ENCODE data around the gene HGS.
A peak's percentile ranks its signal among the peaks of the same experiment; 100 is the strongest.

Gene HGS

GRCh38 chr17:81640011-81640410 is 43.8 kb upstream of the HGS start:
- TF ChIP-seq, protein P1, sequence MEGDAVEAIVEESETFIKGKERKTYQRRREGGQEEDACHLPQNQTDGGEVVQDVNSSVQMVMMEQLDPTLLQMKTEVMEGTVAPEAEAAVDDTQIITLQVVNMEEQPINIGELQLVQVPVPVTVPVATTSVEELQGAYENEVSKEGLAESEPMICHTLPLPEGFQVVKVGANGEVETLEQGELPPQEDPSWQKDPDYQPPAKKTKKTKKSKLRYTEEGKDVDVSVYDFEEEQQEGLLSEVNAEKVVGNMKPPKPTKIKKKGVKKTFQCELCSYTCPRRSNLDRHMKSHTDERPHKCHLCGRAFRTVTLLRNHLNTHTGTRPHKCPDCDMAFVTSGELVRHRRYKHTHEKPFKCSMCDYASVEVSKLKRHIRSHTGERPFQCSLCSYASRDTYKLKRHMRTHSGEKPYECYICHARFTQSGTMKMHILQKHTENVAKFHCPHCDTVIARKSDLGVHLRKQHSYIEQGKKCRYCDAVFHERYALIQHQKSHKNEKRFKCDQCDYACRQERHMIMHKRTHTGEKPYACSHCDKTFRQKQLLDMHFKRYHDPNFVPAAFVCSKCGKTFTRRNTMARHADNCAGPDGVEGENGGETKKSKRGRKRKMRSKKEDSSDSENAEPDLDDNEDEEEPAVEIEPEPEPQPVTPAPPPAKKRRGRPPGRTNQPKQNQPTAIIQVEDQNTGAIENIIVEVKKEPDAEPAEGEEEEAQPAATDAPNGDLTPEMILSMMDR (conservative IDR thresholded peaks at IDR 0.05; ENCODE audit: low read depth): no peak

DNA sequence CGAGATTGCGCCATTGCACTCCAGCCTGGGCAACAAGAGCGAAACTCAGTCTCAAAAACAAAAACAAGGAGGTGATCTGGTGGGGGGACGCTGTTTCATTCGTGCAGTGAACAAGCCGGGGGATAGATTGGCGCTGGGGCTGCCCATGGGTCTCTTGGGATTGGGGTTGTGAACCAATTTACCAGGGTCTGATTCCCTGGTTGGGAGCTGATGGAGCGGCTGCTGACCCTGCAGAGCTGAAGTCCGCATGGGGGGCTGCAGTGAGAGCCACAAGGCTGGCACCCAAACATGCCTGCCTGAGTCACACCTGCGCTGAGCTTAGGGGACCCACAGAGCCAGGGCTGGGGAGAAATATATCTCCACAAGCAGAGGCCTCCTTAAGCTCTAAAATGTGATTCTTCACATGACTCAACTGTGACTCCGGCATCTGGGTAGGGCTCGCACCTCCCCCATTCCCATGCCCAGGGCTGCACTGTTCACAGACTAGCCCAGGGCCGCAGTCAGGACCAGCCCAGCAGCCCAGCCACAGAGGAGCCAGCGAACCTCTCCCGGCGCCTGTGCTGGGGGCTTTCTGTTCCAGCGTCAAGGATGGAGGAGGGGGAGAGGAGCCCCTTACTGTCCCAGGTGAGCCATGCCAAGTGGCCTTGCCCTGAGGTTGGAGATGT is 41.9 kb upstream of the HGS start:
- H3K27ac ChIP-seq: peak overlapping the region; percentile 80
- POLR2A ChIA-PET (ENCODE audit: low non-redundant PET): no interaction called here
- CTCF ChIA-PET: no interaction called here
- DNase-seq (ENCODE audit: low spot score): peak; percentile 92
- TF ChIP-seq, protein P1 (conservative IDR thresholded peaks at IDR 0.05; ENCODE audit: low read depth): no peak

More at GRCh38 chr17:81640011-81640410, 43.8 kb upstream of the HGS start:
- ChIA-PET POLR2A (ENCODE audit: low non-redundant PET) (no interaction called here), CTCF (interaction anchor here (0.6 kb wide), 1 partner anchor 417 kb away, joined by 4 read pairs; the partner anchor contains the start of gene CEP131)
- DNase-seq (ENCODE audit: low spot score): no peak
- peak overlapping the region; percentile 2; the same call in 1 of the 2 replicates for H3K27ac ChIP-seq

GRCh38 chr17:81644496-81644895 is 39.3 kb upstream of the HGS start:
- TF ChIP-seq, protein P1 (conservative IDR thresholded peaks at IDR 0.05; ENCODE audit: low read depth): no peak
- no peak for DNase-seq (ENCODE audit: low spot score)
- POLR2A ChIA-PET (ENCODE audit: low non-redundant PET): no interaction called here
- CTCF ChIA-PET: no interaction called here
- no peak overlapping the region for H3K27ac ChIP-seq

- DNase-seq (ENCODE audit: low spot score): no peak
- H3K27ac ChIP-seq: no peak overlapping the region; the same call in 1 of the 2 replicates
- CTCF ChIA-PET: interaction anchor here (1.2 kb wide), 1 partner anchor 30 kb away, joined by 3 read pairs; no protein-coding TSS in a partner anchor
- POLR2A ChIA-PET (ENCODE audit: low non-redundant PET): no interaction called here
- TF ChIP-seq, protein P1 (conservative IDR thresholded peaks at IDR 0.05; ENCODE audit: low read depth): no peak
These were observed 38.5 kb upstream of the HGS start for GRCh38 chr17:81644976-81645952.

DNA sequence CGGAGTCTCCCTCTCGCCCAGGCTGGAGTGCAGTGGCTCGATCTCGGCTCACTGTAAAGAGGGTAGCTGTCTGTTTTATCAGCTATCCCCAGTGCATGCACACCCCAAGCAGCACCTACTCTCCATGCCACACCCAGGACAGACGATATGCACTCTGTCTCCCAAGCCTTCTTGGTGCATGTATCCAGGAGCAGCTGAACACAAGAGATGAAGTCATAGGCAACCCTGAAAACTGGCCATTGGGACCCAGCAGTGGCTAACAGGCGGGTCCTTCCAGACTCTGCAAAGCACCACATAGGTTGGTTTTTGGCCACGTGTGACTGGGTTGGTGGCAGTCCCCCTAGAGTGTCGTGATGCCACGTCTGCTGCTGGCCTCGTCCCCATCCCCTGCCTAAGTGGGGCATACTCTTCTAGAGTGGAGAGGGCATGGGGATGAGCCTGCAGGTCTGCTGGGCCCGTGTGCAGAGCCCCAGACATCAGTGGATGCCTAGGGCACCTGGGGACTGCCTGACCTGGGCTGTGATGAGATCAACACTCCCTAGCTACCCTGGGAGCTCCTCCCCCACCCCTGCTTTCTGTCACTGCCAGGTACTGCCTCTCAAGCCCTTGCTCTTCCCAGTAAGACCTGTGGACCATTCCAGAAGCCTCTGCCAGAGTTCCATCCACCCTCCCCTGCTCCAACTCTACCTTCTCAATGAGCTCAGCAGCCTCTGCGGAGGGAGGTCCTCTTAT is 36.8 kb upstream of the HGS start:
- POLR2A ChIA-PET (ENCODE audit: low non-redundant PET): no interaction called here

More for the DNA sequence above, 36.8 kb upstream of the HGS start:
- CTCF ChIA-PET: interaction anchor here (0.7 to 1.2 kb wide), 3 partner anchors 12 to 29 kb away, joined by 3 to 4 read pairs (median 3); no protein-coding TSS in a partner anchor
- no peak overlapping the region for H3K27ac ChIP-seq
- no peak for DNase-seq (ENCODE audit: low spot score)
- TF ChIP-seq, protein P1 (conservative IDR thresholded peaks at IDR 0.05; ENCODE audit: low read depth): no peak
